AG09309 (cell line): ENCODE data around the gene HOGA1.

Source experiments
- DNase-seq: peaks from one replicate; pipeline ENCODE4 v3.0.0-alpha.2; 2010; ENCODE audit warnings: low read depth
- H3K4me3 ChIP-seq: 2 replicates; pipeline ENCODE4 v1.5.1; 2011; ENCODE audit warnings: mild to moderate bottlenecking, low read depth, low read length, moderate library complexity; ENCODE audit not compliant: control insufficient read depth
- CTCF ChIP-seq: IDR thresholded peaks from 2 replicates; pipeline ENCODE4 v1.5.1; 2011; ENCODE audit warnings: mild to moderate bottlenecking, low read depth, low read length, inconsistent platforms; ENCODE audit not compliant: insufficient read depth, control insufficient read depth; ENCODE audit errors: missing control alignments

HOGA1 gene

GRCh38 chr10:97540669-97541500 is 43.3 kb upstream of the HOGA1 start:
- no peak overlapping the region for H3K4me3 ChIP-seq
- no peak for TF ChIP-seq CTCF
- no peak for DNase-seq

- peak; percentile 62 for DNase-seq
- H3K4me3 ChIP-seq = no peak overlapping the region; the same call in 1 of the 2 replicates
- TF ChIP-seq CTCF = no peak
These were observed 41.8 kb upstream of the HOGA1 start for GRCh38 chr10:97542169-97543024.

GRCh38 chr10:97543025-97543546 is 41.1 kb upstream of the HOGA1 start:
- peak; percentile 77 for DNase-seq
- TF ChIP-seq CTCF = no peak
- no peak overlapping the region for H3K4me3 ChIP-seq

- H3K4me3 ChIP-seq = no peak overlapping the region
- no peak for TF ChIP-seq CTCF
- no peak for DNase-seq
These were observed 37.5 kb upstream of the HOGA1 start for GRCh38 chr10:97546456-97547270.

GRCh38 chr10:97547271-97547600 is 37.0 kb upstream of the HOGA1 start:
- no peak for DNase-seq
- TF ChIP-seq CTCF = no peak
- H3K4me3 ChIP-seq = no peak overlapping the region

- H3K4me3 ChIP-seq = no peak overlapping the region
- TF ChIP-seq CTCF = no peak
- no peak for DNase-seq
These were observed 36.2 kb upstream of the HOGA1 start for GRCh38 chr10:97547962-97548361.
